ENCODE results near the gene RIPOR2.
"Not testable (repeated sequence)": the region's sequence is repeated elsewhere in the genome, so short reads cannot be mapped to it uniquely, and the experiment has no call there.

RIPOR2 gene

GRCh38 chr6:24950218-24950941 is 14.6 kb upstream of the RIPOR2 start:
- no peak for DNase-seq

- DNase-seq = no peak
These were observed 13.3 kb upstream of the RIPOR2 start for GRCh38 chr6:24949020-24949569.

- DNase-seq = not testable (repeated sequence)
These were observed 12.5 kb upstream of the RIPOR2 start for GRCh38 chr6:24948261-24948660.

GRCh38 chr6:24947636-24948035 is 11.9 kb upstream of the RIPOR2 start:
- DNase-seq = no peak

- DNase-seq = no peak
These were observed 9.3 kb upstream of the RIPOR2 start for GRCh38 chr6:24945054-24945453.

GRCh38 chr6:24943774-24944173 is 8.0 kb upstream of the RIPOR2 start:
- no peak for DNase-seq

- peak; percentile 23 for DNase-seq
These were observed 4.7 kb upstream of the RIPOR2 start for GRCh38 chr6:24940311-24940917.

GRCh38 chr6:24936641-24937317 is 1.0 kb upstream of the RIPOR2 start:
- peak; percentile 76 for DNase-seq

GRCh38 chr6:24933868-24934401 is 1.8 kb downstream of the RIPOR2 start:
- peak; percentile 35 for DNase-seq

GRCh38 chr6:24933266-24933665 is 2.5 kb downstream of the RIPOR2 start:
- no peak for DNase-seq

- DNase-seq = no peak
These were observed 2.9 kb downstream of the RIPOR2 start for GRCh38 chr6:24932832-24933231.

- DNase-seq = peak; percentile 25
These were observed 3.8 kb downstream of the RIPOR2 start for GRCh38 chr6:24931718-24932691.

- DNase-seq = no peak
These were observed 4.5 kb downstream of the RIPOR2 start for GRCh38 chr6:24931296-24931695.

- DNase-seq = no peak
These were observed 5.3 kb downstream of the RIPOR2 start for GRCh38 chr6:24930431-24930871.

GRCh38 chr6:24929242-24929641 is 6.5 kb downstream of the RIPOR2 start:
- peak; percentile 75 for DNase-seq

GRCh38 chr6:24927985-24928745 is 7.6 kb downstream of the RIPOR2 start:
- DNase-seq = no peak

GRCh38 chr6:24927277-24927955 is 8.3 kb downstream of the RIPOR2 start:
- DNase-seq = no peak

- DNase-seq = not testable (repeated sequence)
These were observed 9.1 kb downstream of the RIPOR2 start for GRCh38 chr6:24926647-24927046.

GRCh38 chr6:24926192-24926591 is 9.6 kb downstream of the RIPOR2 start:
- DNase-seq = no peak

- DNase-seq = no peak
These were observed 10.1 kb downstream of the RIPOR2 start for GRCh38 chr6:24925661-24926060.

All from suppressor macrophage treated with lipopolysaccharide for 4 hours (primary cell).